ENCODE measurements around the gene STON2.
"Not testable (repeated sequence)": the region's sequence is repeated elsewhere in the genome, so short reads cannot be mapped to it uniquely, and the experiment has no call there.

STON2 gene

GRCh38 chr14:81382517-81383225 is 17.5 kb downstream of the STON2 start:
- no peak for DNase-seq

GRCh38 chr14:81380009-81380408 is 20.1 kb downstream of the STON2 start:
- not testable (repeated sequence) for DNase-seq

DNA sequence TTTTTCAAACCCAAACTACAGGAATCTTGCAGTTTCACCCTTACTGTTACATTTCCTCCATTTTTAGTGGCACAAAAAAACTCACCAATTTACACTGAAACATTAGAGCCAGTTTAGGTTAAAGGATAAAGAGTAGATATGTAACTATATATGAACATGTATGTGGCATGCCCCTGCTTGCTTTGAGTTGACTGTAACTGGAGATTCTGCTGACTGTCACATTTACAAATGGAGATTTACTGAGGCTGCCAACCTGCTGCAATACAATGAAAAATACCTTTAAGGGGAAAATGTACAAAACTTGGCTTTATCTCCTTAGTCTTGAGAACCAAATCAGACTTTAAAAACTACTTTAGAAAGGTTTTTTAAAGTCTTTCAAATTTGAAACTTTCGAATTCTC is 28.3 kb downstream of the STON2 start:
- no peak for DNase-seq

DNA sequence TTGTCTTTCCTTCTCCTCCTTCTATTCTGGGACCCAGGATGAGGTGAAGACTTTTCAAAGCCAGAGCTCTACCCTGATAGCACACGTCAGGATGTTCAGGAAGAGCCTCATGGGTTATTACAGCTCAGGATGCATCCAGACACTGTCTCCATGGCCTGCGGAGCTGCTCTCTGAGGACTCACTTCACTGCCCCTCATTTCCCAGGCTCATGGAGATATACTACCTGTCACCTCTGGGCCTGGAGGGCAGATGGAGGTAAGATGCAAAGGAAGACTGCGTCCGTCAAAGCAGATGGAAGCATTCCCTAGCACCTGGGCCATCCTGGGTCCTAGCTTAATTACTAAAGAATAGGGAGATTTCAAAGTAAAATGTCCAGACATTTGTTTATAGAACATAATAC is 32.6 kb downstream of the STON2 start:
- no peak for DNase-seq

DNA sequence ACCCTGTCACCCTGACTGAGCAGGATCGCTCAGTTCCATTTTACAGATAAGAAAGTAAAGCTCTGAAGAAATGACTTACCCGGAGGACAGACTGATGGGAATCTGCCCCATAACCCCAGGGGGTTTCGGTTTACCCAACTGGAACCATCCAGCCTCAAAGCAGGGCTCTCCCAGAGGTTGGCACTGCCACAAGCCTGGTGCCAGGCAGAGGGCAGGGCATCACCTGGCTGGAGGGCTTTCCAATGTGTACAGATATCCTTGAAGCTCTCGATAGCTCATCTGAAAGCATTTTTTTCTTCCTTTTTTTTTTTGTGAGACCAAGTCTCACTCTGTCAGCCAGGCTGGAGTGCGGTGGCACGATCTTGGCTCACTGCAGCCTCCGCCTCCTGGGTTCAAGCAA is 33.2 kb downstream of the STON2 start:
- DNase-seq = no peak

- no peak for DNase-seq
Measured at GRCh38 chr14:81366214-81366613, 33.9 kb downstream of the STON2 start.

GRCh38 chr14:81363746-81364378 is 36.3 kb downstream of the STON2 start:
- DNase-seq = no peak

GRCh38 chr14:81353691-81354323 is 46.3 kb downstream of the STON2 start:
- no peak for DNase-seq

DNA sequence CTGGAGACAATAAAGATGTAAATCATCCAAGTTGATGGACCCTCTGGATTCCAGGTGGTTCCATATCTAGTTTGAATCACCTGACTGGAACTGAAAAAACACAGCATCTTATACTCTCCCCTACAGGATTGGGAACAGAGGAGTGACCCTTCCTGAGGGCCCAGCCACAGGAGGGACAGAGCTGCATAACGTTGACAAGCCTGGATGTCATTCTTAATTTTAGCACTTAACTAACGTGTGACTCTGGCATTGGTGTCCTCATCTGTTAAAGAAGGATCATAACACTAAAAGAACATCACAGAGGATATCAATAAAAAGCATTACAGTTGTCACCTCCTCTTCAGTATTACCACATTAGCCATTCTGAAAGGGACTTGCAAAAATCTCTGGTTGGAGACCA is 47.7 kb downstream of the STON2 start:
- DNase-seq = no peak

DNA sequence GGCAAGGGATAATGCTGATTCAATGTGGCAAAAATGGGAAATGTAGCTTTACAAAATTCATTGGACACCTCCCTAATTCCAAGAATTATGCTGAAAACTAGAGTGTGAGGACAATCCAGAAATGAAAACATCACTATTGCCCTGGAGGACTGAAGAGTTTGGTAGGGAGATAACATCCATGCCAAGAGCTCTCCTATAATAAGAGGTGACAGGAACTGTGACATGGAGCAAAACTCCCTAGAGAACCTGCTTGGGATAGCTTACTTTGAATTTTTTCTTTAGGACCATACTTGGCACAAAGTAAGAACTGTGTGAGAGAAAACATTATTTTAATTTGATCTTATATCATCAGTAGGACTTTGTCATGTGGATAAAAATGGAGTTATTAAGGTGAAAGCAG is 48.9 kb downstream of the STON2 start:
- no peak for DNase-seq

DNA sequence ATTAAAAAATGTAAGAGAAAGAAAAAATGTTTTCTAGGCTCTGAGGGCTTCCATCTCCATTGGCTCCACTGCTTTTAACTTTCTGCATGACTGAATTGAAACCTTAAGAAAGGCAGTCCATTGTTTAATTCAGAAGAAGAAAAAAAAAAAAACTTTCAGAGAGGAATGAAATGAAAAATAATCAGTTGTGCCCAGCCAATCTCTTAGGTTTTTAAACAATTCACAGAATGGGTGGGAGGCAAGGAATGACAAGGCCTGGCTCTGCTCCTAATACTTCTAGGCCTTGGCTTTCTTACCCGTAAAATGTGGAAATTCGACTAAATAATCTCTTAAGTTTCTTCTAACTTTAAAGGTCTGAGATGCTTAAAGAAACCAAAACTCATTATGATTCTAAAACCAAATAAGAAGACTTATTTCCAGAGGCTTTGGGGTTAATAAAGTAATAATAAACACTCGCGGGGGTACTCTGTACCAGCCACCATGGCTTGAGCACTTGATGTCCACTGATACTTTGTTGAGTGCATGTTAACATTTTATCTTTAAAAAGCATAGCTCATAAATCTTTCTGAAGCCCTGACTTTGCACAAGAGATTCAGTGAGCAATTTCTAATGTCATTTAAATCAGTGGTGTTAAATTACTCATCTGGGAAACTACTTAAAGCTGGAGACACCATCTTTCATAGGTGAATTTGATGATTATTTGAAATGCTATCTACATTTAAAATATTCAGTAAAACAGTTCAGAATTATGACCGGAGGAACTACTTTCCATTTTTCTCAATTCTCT is 49.6 kb downstream of the STON2 start:
- DNase-seq = no peak

DNA sequence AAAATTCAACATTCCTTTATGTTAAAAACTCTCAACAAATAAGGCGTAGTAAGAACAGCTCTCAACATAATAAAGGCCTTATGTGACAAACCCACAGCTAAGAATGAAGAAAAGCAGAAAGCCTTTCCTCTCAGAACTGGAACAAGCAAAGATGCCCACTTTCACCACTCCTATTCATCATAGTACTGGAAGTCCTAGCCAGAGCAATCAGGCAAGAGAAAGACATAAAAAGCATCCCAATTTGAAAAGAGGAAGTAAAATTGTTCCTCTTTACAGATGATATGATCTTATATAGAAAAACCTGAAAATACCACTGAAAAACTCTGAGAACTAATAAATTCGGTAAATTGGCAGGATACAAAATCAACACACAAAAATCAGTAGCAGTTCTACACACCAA is 52.1 kb downstream of the STON2 start:
- no peak for DNase-seq

- no peak for DNase-seq
Measured at GRCh38 chr14:81345781-81346180, 54.3 kb downstream of the STON2 start.

- DNase-seq = no peak
Measured at GRCh38 chr14:81344481-81345160, 55.5 kb downstream of the STON2 start.

DNA sequence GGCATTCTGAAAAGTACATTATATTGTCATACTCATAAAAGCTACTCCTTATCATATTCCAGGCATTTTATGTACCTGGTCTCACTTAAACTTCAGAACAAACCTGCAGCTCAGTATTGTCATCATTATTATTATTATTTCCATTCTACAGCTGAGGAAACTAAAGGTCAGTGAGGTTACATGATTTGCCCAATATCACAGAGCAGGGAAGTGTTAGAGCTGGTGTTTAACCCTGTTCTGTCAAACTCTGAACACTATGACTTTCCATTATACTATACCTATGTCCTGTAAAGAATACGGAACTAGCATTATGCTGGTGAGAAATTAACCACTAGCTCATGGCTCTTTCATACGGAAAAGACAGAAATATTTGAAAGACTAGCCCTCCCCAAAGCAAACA is 56.4 kb downstream of the STON2 start:
- DNase-seq = no peak

GRCh38 chr14:81342850-81343580 is 57.1 kb downstream of the STON2 start:
- DNase-seq = no peak

GRCh38 chr14:81341781-81342180 is 58.3 kb downstream of the STON2 start:
- no peak for DNase-seq

GRCh38 chr14:81341370-81341769 is 58.8 kb downstream of the STON2 start:
- no peak for DNase-seq

- DNase-seq = no peak
Measured at GRCh38 chr14:81340201-81340600, 59.9 kb downstream of the STON2 start.

DNA sequence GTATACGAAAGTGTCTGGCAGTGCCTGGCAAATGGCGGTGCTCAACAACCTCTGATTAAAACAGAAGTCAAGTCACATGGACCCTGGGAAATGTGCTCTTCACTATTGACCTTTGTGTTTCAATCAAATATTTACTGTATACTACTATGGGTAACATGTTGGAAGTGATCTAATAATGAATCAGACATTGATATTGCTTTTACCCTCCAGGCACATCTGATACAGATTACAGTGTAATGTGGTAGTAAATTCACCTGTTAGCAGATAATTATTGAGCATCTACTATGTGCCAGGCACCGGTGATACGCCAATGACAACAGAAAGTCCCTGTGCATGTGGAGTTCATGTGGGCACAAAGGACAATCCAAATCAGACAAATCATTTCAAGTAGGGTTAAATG is 63.1 kb downstream of the STON2 start:
- DNase-seq = no peak

DNA sequence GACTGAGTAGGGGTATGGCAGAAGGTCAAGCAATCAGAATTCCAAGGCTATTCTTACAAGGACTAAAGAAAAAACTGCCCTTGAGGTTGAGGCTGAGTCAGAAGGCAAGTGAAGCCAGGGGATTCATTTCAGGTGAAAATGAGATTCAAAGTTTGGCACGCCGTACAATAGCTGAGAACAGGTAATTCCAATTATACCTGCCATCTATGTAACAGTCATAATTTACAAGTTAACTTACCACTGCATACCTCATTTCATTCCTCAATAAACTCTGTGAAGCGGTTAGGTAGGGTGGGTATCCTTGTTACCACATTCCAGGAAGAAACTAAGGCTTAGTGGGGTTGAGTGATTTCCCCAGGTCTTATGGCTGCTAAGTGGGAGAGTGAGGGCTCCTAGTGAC is 64.1 kb downstream of the STON2 start:
- no peak for DNase-seq

DNA sequence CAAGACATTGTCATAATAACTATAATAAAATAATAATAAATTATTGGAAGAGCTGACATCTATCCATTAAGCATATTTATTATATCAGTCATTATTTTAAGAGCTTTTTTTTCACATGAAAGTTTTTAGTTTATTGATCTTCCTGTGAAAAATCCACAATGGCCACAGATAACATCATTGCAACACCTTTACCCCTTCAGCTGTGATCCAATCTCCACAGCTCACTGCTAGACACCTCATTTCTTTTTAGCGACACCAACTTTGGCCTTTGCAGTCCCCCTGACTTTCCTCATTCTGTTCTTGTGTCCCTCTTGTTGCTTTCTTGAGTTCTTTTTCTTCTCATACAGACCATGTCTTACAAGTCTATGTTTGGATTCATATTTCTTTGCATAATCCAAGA is 67.4 kb downstream of the STON2 start:
- no peak for DNase-seq

Data from NCI-H1417 treated with DMSO at 0.1 percent for 48 hours (cell line).